Endothelial cell of umbilical vein (primary cell): ENCODE measurements around the gene TLE4. TPM values are rescaled to one million over a fixed set of nuclear protein-coding genes. Genes with fewer than 3 reads are reported as not detected.

Source experiments
- BruUV-seq: library from RNA; stranded (reverse); fragments of 400-500 nt; replicated peaks from 2 replicates; lab custom pipeline; 2021; lab: Mats Ljungman, UMichigan
- CTCF ChIA-PET: fragments of 300-600, 350-600 bp; sonication (Branson Sonifier 250); formaldehyde crosslinking; loops from one replicate; lab custom pipeline; 2021; ENCODE audit warnings: antibody characterized with exemption, inconsistent platforms; lab: Charles Lee
- POLR2A ChIA-PET: fragments of 300-600, 350-600 bp; sonication (Branson Sonifier 250); formaldehyde crosslinking; loops from one replicate; lab custom pipeline; 2021; ENCODE audit warnings: antibody characterized with exemption, inconsistent platforms; lab: Charles Lee
- DNase-seq: peaks from one replicate; pipeline ENCODE4 v3.0.0-alpha.2; 2011; ENCODE audit warnings: low read depth, low spot score
- FAIRE-seq: peaks from 2 replicates; lab custom pipeline; 2011; peaks lifted over from hg19 to GRCh38; lab: Jason Lieb, UNC
- H2AFZ ChIP-seq: 2 replicates; pipeline ENCODE4 v1.6.0; 2012; ENCODE audit warnings: low read depth, low read length, control low read depth, inconsistent platforms
- H3K27ac ChIP-seq: 2 replicates; pipeline ENCODE4 v1.5.1; 2011; ENCODE audit warnings: low read depth, mild to moderate bottlenecking, control low read depth, low read length, moderate library complexity; ENCODE audit not compliant: insufficient read depth
- H3K27me3 ChIP-seq, 2 experiments: 2 replicates each; pipeline versions ENCODE4 v1.6.0 to v1.6.1; 2011; ENCODE audit warnings: low read length in 2 of 2, mixed read lengths in 1 of 2; ENCODE audit not compliant: control insufficient read depth in 2 of 2, insufficient read depth in 2 of 2
- H3K36me3 ChIP-seq, 2 experiments: 2 replicates in 1 of 2; 3 replicates in 1 of 2; pipeline ENCODE4 v1.5.1; 2011; ENCODE audit warnings: low read length in 2 of 2, mild to moderate bottlenecking in 1 of 2, moderate library complexity in 1 of 2; ENCODE audit not compliant: control insufficient read depth in 2 of 2, insufficient read depth in 2 of 2; ENCODE audit errors: extremely low read depth in 1 of 2
- H3K4me1 ChIP-seq: 3 replicates; pipeline ENCODE4 v1.5.1; 2011; ENCODE audit warnings: mild to moderate bottlenecking, low read length; ENCODE audit not compliant: control insufficient read depth, insufficient read depth; ENCODE audit errors: extremely low read depth
- H3K4me2 ChIP-seq: 2 replicates; pipeline ENCODE4 v1.6.1; 2011; ENCODE audit warnings: low read length, control low read depth, mixed read lengths; ENCODE audit not compliant: insufficient read depth
- H3K4me3 ChIP-seq, 3 experiments: fragments of 200-600 bp in 1 of 3; sonication (generic), shearing (Covaris generic) in 1 of 3; replicated peaks in 1 of 3; 2 replicates each; pipeline ENCODE4 v1.5.1; 2011 to 2016; ENCODE audit warnings: control low read depth in 3 of 3, low read length in 3 of 3, mild to moderate bottlenecking in 2 of 3, inconsistent platforms in 1 of 3, low read depth in 1 of 3, moderate library complexity in 1 of 3; ENCODE audit not compliant: insufficient read depth in 1 of 3
- H3K79me2 ChIP-seq: 2 replicates; pipeline ENCODE4 v1.6.0; 2012; ENCODE audit warnings: low read length, inconsistent platforms; ENCODE audit not compliant: control insufficient read depth, insufficient read depth
- H3K9ac ChIP-seq: replicated peaks from 2 replicates; pipeline ENCODE3; 2011; ENCODE audit warnings: low read length, control low read depth; ENCODE audit not compliant: insufficient read depth; ENCODE audit errors: extremely low read depth
- H3K9me1 ChIP-seq: replicated peaks from 3 replicates; pipeline ENCODE4 v1.6.0; 2011; ENCODE audit warnings: mild to moderate bottlenecking, low read length; ENCODE audit not compliant: control insufficient read depth, insufficient read depth; ENCODE audit errors: extremely low read depth
- H3K9me3 ChIP-seq: replicated peaks from 2 replicates; pipeline ENCODE4 v1.5.1; 2012; ENCODE audit warnings: low read length, inconsistent platforms; ENCODE audit not compliant: control insufficient read depth, insufficient read depth
- H4K20me1 ChIP-seq: replicated peaks from 2 replicates; pipeline ENCODE3; 2011; ENCODE audit warnings: mild to moderate bottlenecking, low read length; ENCODE audit not compliant: control insufficient read depth, insufficient read depth; ENCODE audit errors: extremely low read depth
- EZH2 ChIP-seq: IDR thresholded peaks from 2 replicates; pipeline ENCODE4 v1.6.1; 2012; ENCODE audit warnings: borderline replicate concordance, low read depth, mild to moderate bottlenecking, moderate library complexity, low read length, inconsistent platforms; ENCODE audit not compliant: severe bottlenecking
- FOS ChIP-seq: IDR thresholded peaks from 2 replicates; pipeline ENCODE4 v1.6.1; 2011; ENCODE audit warnings: mild to moderate bottlenecking, low read length, moderate library complexity, borderline replicate concordance; ENCODE audit not compliant: insufficient read depth
- GATA2 ChIP-seq: IDR thresholded peaks from 2 replicates; pipeline ENCODE4 v1.7.0; 2011; ENCODE audit warnings: low read depth, mild to moderate bottlenecking, moderate library complexity, mixed read lengths, low read length; ENCODE audit not compliant: insufficient read length, insufficient read depth
- JUN ChIP-seq: IDR thresholded peaks from 2 replicates; pipeline ENCODE4 v1.6.1; 2011; ENCODE audit warnings: borderline replicate concordance, low read depth; ENCODE audit not compliant: insufficient read length, insufficient read depth
- MYC ChIP-seq: IDR thresholded peaks from one replicate; pipeline ENCODE4 v1.6.1; 2011; ENCODE audit warnings: mild to moderate bottlenecking, low read depth, low read length
- POLR2A ChIP-seq: IDR thresholded peaks from 2 replicates; pipeline ENCODE4 v1.6.1; 2012; ENCODE audit warnings: low read depth, mild to moderate bottlenecking, control low read depth, low read length
- POLR2AphosphoS5 ChIP-seq: IDR thresholded peaks from 2 replicates; pipeline ENCODE4 v1.6.1; 2012; ENCODE audit warnings: low read depth, mild to moderate bottlenecking, control low read depth, low read length, moderate library complexity; ENCODE audit not compliant: insufficient read depth
- dilution Hi-C: fragments of 300-500 bp; cut with MboI; formaldehyde crosslinking; loops from one replicate; pipeline ENCODE4 v1.15.0; 2019; ENCODE audit warnings: low sequenced_read_pairs; ENCODE audit not compliant: extremely low pct_ligation_motif_present
- intact Hi-C: fragments of 100-400 bp; cut with micrococcal nuclease; formaldehyde crosslinking; loops from one replicate; pipeline ENCODE4 v1.10.0; 2022
- polyA plus RNA-seq, 4 experiments: library from polyadenylated mRNA; depleted of rRNA in 3 of 4; stranded (reverse) in 3 of 4; unstranded in 1 of 4; fragments of >200 nt; gene quantifications; 2 replicates each; pipeline versions ENCODE4 v1.2.1 to v1.2.3, GENCODE V29; 2011 to 2012; ENCODE audit warnings: missing spikeins in 1 of 4
- total RNA-seq: library from RNA; stranded (reverse); gene quantifications from 2 replicates; pipeline ENCODE4 v1.2.3, GENCODE V29; 2021
- TF ChIP-seq, protein P1 (sequence below): IDR thresholded peaks from 2 replicates; pipeline ENCODE4 v1.6.1; 2011; ENCODE audit not compliant: insufficient read depth, insufficient read length
- TF ChIP-seq, protein P2 (sequence below), 2 donors: IDR thresholded peaks; 1 replicate in 1 of 2; 2 replicates in 1 of 2; pipeline ENCODE4 v1.5.1; 2011; ENCODE audit warnings: low read length in 2 of 2, mild to moderate bottlenecking in 2 of 2, moderate library complexity in 2 of 2, control low read depth in 1 of 2, inconsistent platforms in 1 of 2, low read depth in 1 of 2; ENCODE audit not compliant: insufficient read depth in 1 of 2; ENCODE audit errors: extremely low read depth in 1 of 2

The TLE4 gene
- total and polyA plus RNA-seq, 2 donors (not counting 3 experiments of a cell fraction or from before 2014, with no cell fraction given), result 31.4 to 32.3 TPM

DNA sequence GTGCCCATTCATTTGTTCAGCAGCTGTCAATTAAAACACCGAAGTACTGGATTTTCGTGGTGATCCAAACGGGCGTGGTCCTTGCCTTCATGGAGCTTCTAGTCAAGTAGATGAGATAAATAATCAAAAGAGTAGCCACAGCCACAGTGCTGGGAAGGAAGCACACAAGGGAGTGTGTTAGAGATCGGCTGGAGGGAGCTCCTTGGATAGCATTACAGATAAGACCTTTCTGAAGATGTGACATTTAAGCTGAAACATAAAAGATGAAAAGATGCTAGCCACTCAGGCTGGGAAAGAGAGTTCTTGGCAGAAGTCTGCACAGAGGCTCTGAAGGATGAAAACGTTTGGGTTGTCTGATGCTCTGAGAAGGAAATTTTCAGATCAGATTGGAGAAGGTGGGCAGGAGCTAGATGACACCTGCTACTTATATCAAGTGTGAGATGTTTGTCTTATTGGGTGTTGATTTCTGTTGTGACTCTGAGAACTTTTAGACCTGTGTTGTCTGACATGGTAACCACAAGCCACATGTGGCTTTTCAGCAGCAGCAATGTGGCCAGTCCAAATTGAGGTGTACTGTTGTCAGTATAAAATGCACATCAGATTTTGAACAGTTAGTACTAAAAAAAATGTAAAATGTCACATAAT lies 123.9 kb downstream of the TLE4 start:
- intact Hi-C loops, result no loop called here
- Histone ChIP-seq H3K9me3 (no peaks in the 10 kb centered on the region), H3K27me3 (no peaks in the 10 kb centered on the region), H3K9ac (no peak overlapping the region), H3K36me3 (no peaks in the 10 kb centered on the region), H3K4me2 (no peak overlapping the region), H3K4me1 (no peaks in the 10 kb centered on the region), H3K79me2 (no peaks in the 10 kb centered on the region), H3K4me3 (no peak overlapping the region), H3K9me1 (no peaks in the 10 kb centered on the region), H2AFZ (no peak overlapping the region), H4K20me1 (no peaks in the 10 kb centered on the region), H3K27ac (no peak overlapping the region)
- no TSS peak for BruUV-seq
- ChIA-PET CTCF (interaction anchor here (1.0 to 1.5 kb wide), 2 partner anchors 10 to 13 kb away, joined by 3 read pairs; no protein-coding TSS in a partner anchor), POLR2A (no interaction called here)
- FAIRE-seq (no peak), DNase-seq (no peak)
- TF ChIP-seq POLR2AphosphoS5 (no peak), EZH2 (no peak), GATA2 (no peak), POLR2A (no peak), MYC (no peak), JUN (no peak), FOS (no peak)
- TF ChIP-seq, protein P1, sequence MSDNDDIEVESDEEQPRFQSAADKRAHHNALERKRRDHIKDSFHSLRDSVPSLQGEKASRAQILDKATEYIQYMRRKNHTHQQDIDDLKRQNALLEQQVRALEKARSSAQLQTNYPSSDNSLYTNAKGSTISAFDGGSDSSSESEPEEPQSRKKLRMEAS, result no peak
- TF ChIP-seq, protein P2, sequence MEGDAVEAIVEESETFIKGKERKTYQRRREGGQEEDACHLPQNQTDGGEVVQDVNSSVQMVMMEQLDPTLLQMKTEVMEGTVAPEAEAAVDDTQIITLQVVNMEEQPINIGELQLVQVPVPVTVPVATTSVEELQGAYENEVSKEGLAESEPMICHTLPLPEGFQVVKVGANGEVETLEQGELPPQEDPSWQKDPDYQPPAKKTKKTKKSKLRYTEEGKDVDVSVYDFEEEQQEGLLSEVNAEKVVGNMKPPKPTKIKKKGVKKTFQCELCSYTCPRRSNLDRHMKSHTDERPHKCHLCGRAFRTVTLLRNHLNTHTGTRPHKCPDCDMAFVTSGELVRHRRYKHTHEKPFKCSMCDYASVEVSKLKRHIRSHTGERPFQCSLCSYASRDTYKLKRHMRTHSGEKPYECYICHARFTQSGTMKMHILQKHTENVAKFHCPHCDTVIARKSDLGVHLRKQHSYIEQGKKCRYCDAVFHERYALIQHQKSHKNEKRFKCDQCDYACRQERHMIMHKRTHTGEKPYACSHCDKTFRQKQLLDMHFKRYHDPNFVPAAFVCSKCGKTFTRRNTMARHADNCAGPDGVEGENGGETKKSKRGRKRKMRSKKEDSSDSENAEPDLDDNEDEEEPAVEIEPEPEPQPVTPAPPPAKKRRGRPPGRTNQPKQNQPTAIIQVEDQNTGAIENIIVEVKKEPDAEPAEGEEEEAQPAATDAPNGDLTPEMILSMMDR (IDR thresholded peaks at IDR 0.05; ENCODE audit: extremely low read depth in 1 of 2, insufficient read depth in 1 of 2, low read depth in 1 of 2, low read length in 2 of 2), result no peak
- dilution Hi-C loops, result no loop called here
